Mesendoderm (in vitro differentiated cells): Measurements from ENCODE around the gene TNK2.
"Not testable (repeated sequence)": the region's sequence is repeated elsewhere in the genome, so short reads cannot be mapped to it uniquely, and the experiment has no call there.

Source experiments
- DNase-seq: peaks from one replicate; pipeline ENCODE4 v3.0.0; 2013
- H2AK5ac ChIP-seq: 2 replicates; pipeline ENCODE4 v1.6.1; 2013; ENCODE audit warnings: low read length, inconsistent platforms
- H2BK120ac ChIP-seq: 2 replicates; pipeline ENCODE4 v1.6.1; 2013; ENCODE audit warnings: low read depth, mild to moderate bottlenecking, low read length, moderate library complexity, mixed read lengths
- H2BK15ac ChIP-seq: replicated peaks from 2 replicates; pipeline ENCODE4 v1.6.1; 2013; ENCODE audit warnings: low read depth, mild to moderate bottlenecking, moderate library complexity
- H2BK5ac ChIP-seq: 2 replicates; pipeline ENCODE4 v1.6.1; 2013; ENCODE audit warnings: low read length, inconsistent platforms
- H3K18ac ChIP-seq: 2 replicates; pipeline ENCODE4 v1.6.1; 2013; ENCODE audit warnings: mild to moderate bottlenecking, low read length, mixed read lengths
- H3K23ac ChIP-seq: one replicate; pipeline ENCODE4 v1.6.1; 2013; ENCODE audit warnings: low read length
- H3K27ac ChIP-seq: 2 replicates; pipeline ENCODE4 v1.5.1; 2013; ENCODE audit warnings: low read depth, mild to moderate bottlenecking, inconsistent platforms, low read length, moderate library complexity
- H3K27me3 ChIP-seq: 2 replicates; pipeline ENCODE4 v1.6.1; 2013; ENCODE audit warnings: low read length, control low read depth, mild to moderate bottlenecking, inconsistent platforms; ENCODE audit not compliant: insufficient read depth, poor library complexity
- H3K36me3 ChIP-seq: 2 replicates; pipeline ENCODE4 v1.6.1; 2013; ENCODE audit warnings: low read length, inconsistent platforms; ENCODE audit not compliant: control insufficient read depth, insufficient read depth
- H3K4ac ChIP-seq: one replicate; pipeline ENCODE4 v1.6.1; 2013; ENCODE audit warnings: low read depth, mild to moderate bottlenecking, low read length, moderate library complexity
- H3K4me1 ChIP-seq: 2 replicates; pipeline ENCODE4 v1.6.1; 2013; ENCODE audit warnings: low read depth, low read length, inconsistent platforms; ENCODE audit not compliant: control insufficient read depth
- H3K4me2 ChIP-seq: 2 replicates; pipeline ENCODE4 v1.6.1; 2013; ENCODE audit warnings: low read length
- H3K4me3 ChIP-seq: 2 replicates; pipeline ENCODE4 v1.5.1; 2013; ENCODE audit warnings: mild to moderate bottlenecking, low read length
- H3K56ac ChIP-seq: one replicate; pipeline ENCODE4 v1.6.1; 2013; ENCODE audit warnings: low read length
- H3K79me1 ChIP-seq: 2 replicates; pipeline ENCODE4 v1.6.1; 2013; ENCODE audit warnings: low read length, inconsistent platforms
- H3K79me2 ChIP-seq: 2 replicates; pipeline ENCODE4 v1.6.1; 2013; ENCODE audit warnings: mild to moderate bottlenecking, low read length; ENCODE audit not compliant: control insufficient read depth, insufficient read depth
- H3K9ac ChIP-seq: 2 replicates; pipeline ENCODE4 v1.6.1; 2013; ENCODE audit warnings: low read length, inconsistent platforms
- H4K5ac ChIP-seq: one replicate; pipeline ENCODE4 v1.6.1; 2013; ENCODE audit warnings: low read length
- H4K8ac ChIP-seq: one replicate; pipeline ENCODE4 v1.6.1; 2013; ENCODE audit warnings: low read depth, mild to moderate bottlenecking, control low read depth, low read length, moderate library complexity
- WGBS: extraction: QIAGEN DNeasy Blood & Tissue Kit; methylation state at CpG from one replicate; pipeline ENCODE4 v1.1.7; 2013; ENCODE audit warnings: low lambda C conversion rate, missing lambda C conversion rate; ENCODE audit not compliant: insufficient coverage; ENCODE audit errors: extremely low coverage; 5-methylcytosine and 5-hydroxymethylcytosine counted together

Gene TNK2

GRCh38 chr3:195941265-195941815, 33.0 kb upstream of the TNK2 start:
- not testable (repeated sequence) for H3K18ac ChIP-seq, H3K56ac ChIP-seq, H2BK15ac ChIP-seq, H4K5ac ChIP-seq, H3K27ac ChIP-seq, H4K8ac ChIP-seq, H3K79me1 ChIP-seq, H3K4me1 ChIP-seq, H3K4me2 ChIP-seq, H3K36me3 ChIP-seq, DNase-seq, H2BK120ac ChIP-seq, H3K4me3 ChIP-seq, H3K79me2 ChIP-seq, H2BK5ac ChIP-seq, H2AK5ac ChIP-seq, H3K4ac ChIP-seq, H3K23ac ChIP-seq, H3K27me3 ChIP-seq, H3K9ac ChIP-seq
- no CpG with 5 or more reads among the region's 27 CpGs for WGBS

GRCh38 chr3:195940806-195941205, 32.5 kb upstream of the TNK2 start:
- H3K4me2 ChIP-seq, H4K5ac ChIP-seq, DNase-seq, H2BK5ac ChIP-seq, H3K79me1 ChIP-seq, H3K4me3 ChIP-seq, H2BK15ac ChIP-seq, H3K27me3 ChIP-seq, H3K79me2 ChIP-seq, H3K27ac ChIP-seq, H4K8ac ChIP-seq, H2AK5ac ChIP-seq, H3K18ac ChIP-seq, H3K4me1 ChIP-seq, H3K4ac ChIP-seq, H3K56ac ChIP-seq, H3K36me3 ChIP-seq, H2BK120ac ChIP-seq, H3K23ac ChIP-seq, H3K9ac ChIP-seq: not testable (repeated sequence)
- no CpG with 5 or more reads among the region's 13 CpGs for WGBS

- H3K9ac ChIP-seq, DNase-seq, H3K4ac ChIP-seq, H2AK5ac ChIP-seq, H2BK15ac ChIP-seq, H3K4me1 ChIP-seq, H3K27ac ChIP-seq, H2BK5ac ChIP-seq, H3K56ac ChIP-seq, H3K36me3 ChIP-seq, H3K27me3 ChIP-seq, H4K8ac ChIP-seq, H3K79me1 ChIP-seq, H3K23ac ChIP-seq, H4K5ac ChIP-seq, H2BK120ac ChIP-seq, H3K4me3 ChIP-seq, H3K4me2 ChIP-seq, H3K18ac ChIP-seq, H3K79me2 ChIP-seq: not testable (repeated sequence)
- no CpG with 5 or more reads among the region's 30 CpGs for WGBS
These were observed 31.4 kb upstream of the TNK2 start for GRCh38 chr3:195939526-195940470.

GRCh38 chr3:195933044-195933430, 24.7 kb upstream of the TNK2 start:
- H2BK5ac ChIP-seq, H4K8ac ChIP-seq, H3K56ac ChIP-seq, H2AK5ac ChIP-seq, H3K4me3 ChIP-seq, H3K18ac ChIP-seq, H2BK120ac ChIP-seq, H3K79me2 ChIP-seq, H3K23ac ChIP-seq, H4K5ac ChIP-seq, H3K36me3 ChIP-seq, H2BK15ac ChIP-seq, H3K27me3 ChIP-seq, DNase-seq, H3K27ac ChIP-seq, H3K4ac ChIP-seq, H3K9ac ChIP-seq, H3K79me1 ChIP-seq, H3K4me2 ChIP-seq, H3K4me1 ChIP-seq: not testable (repeated sequence)
- WGBS, result no CpG with 5 or more reads among the region's 6 CpGs

DNA sequence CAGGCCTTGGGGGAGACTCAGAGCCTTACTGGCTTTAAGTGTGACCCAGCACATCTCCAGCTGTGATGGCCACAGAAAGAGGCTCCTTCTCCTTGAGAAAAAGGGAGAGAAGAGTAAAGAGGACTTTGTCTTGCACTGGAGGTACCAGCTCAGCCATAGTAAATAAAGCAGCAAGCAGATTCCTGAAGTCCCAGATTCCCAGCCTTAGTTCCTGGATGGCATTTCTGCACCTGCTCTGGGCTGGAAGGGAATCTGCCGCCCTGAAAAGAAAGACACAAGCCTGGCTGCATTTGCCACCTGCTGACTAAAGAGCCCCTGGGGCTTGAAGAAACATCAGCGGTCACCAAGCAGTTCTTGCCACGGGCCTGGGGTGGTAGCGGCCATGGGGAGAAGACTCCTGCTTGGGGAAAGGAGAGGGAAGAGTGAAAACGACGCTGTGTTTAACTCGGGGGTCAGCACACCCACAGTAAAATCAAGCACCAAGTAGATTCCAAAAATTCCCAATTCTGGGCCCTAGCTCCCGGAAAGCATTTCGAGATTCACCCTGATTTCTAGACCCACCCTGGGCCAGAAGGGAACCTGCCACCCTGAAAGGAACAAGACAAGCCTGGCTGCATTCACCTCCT, 24.2 kb upstream of the TNK2 start:
- H3K56ac ChIP-seq, result no peak overlapping the region
- no peak overlapping the region for H3K23ac ChIP-seq
- H2AK5ac ChIP-seq, result no peak overlapping the region
- no peaks in the 10 kb centered on the region for H3K36me3 ChIP-seq
- no peaks in the 10 kb centered on the region for H3K27me3 ChIP-seq
- no peak overlapping the region for H3K18ac ChIP-seq
- no CpG with 5 or more reads among the region's 9 CpGs for WGBS
- no peak overlapping the region for H3K4ac ChIP-seq
- H2BK120ac ChIP-seq, result no peak overlapping the region
- H3K27ac ChIP-seq, result no peak overlapping the region
- no peak overlapping the region for H4K8ac ChIP-seq
- H2BK5ac ChIP-seq, result no peak overlapping the region
- no peak overlapping the region for H4K5ac ChIP-seq
- H2BK15ac ChIP-seq, result no peak overlapping the region
- no peaks in the 10 kb centered on the region for H3K79me1 ChIP-seq
- no peak overlapping the region for H3K4me3 ChIP-seq
- H3K4me2 ChIP-seq, result no peak overlapping the region
- H3K4me1 ChIP-seq, result no peaks in the 10 kb centered on the region
- DNase-seq, result no peak
- no peaks in the 10 kb centered on the region for H3K79me2 ChIP-seq
- H3K9ac ChIP-seq, result no peak overlapping the region
